Measurements from ENCODE around the gene CDK12.
"Not testable (repeated sequence)": the region's sequence is repeated elsewhere in the genome, so short reads cannot be mapped to it uniquely, and the experiment has no call there.

CDK12 gene

GRCh38 chr17:39461113-39461925 is at the start of gene CDK12:
TSS of gene CDK12 (plus strand) at chr17:39461486. CDS start at chr17:39462072, 586 bp downstream.
- peak; percentile 99 for DNase-seq (ENCODE audit: low read depth, low spot score)

- no peak for DNase-seq (ENCODE audit: low read depth, low spot score)
Measured at GRCh38 chr17:39416141-39416540, 45.1 kb upstream of the CDK12 start.

- no peak for DNase-seq (ENCODE audit: low read depth, low spot score)
Measured at GRCh38 chr17:39429600-39429999, 31.7 kb upstream of the CDK12 start.

GRCh38 chr17:39439868-39440267 is 21.4 kb upstream of the CDK12 start:
- not testable (repeated sequence) for DNase-seq (ENCODE audit: low read depth, low spot score)

GRCh38 chr17:39443326-39443725 is 18.0 kb upstream of the CDK12 start:
- DNase-seq (ENCODE audit: low read depth, low spot score), result no peak

- no peak for DNase-seq (ENCODE audit: low read depth, low spot score)
Measured at GRCh38 chr17:39447561-39447960, 13.7 kb upstream of the CDK12 start.

- no peak for DNase-seq (ENCODE audit: low read depth, low spot score)
Measured at GRCh38 chr17:39450051-39450450, 11.2 kb upstream of the CDK12 start.

GRCh38 chr17:39450847-39451581 is 10.3 kb upstream of the CDK12 start, which contains the start of gene MED1:
TSS of gene MED1 (minus strand) at chr17:39451263. CDS start at chr17:39451062, 201 bp downstream.
- peak; percentile 99 for DNase-seq (ENCODE audit: low read depth, low spot score)

- no peak for DNase-seq (ENCODE audit: low read depth, low spot score)
Measured at GRCh38 chr17:39455919-39456318, 5.4 kb upstream of the CDK12 start.

GRCh38 chr17:39461926-39462569 is 762 bp downstream of the CDK12 start:
- DNase-seq (ENCODE audit: low read depth, low spot score), result peak; percentile 62

- peak; percentile 31 for DNase-seq (ENCODE audit: low read depth, low spot score)
Measured at GRCh38 chr17:39462631-39463375, 1.5 kb downstream of the CDK12 start.

GRCh38 chr17:39464639-39465181 is 3.4 kb downstream of the CDK12 start:
- not testable (repeated sequence) for DNase-seq (ENCODE audit: low read depth, low spot score)

- DNase-seq (ENCODE audit: low read depth, low spot score), result not testable (repeated sequence)
Measured at GRCh38 chr17:39468610-39469009, 7.3 kb downstream of the CDK12 start.

GRCh38 chr17:39473310-39473709 is 12.0 kb downstream of the CDK12 start:
- no peak for DNase-seq (ENCODE audit: low read depth, low spot score)

- not testable (repeated sequence) for DNase-seq (ENCODE audit: low read depth, low spot score)
Measured at GRCh38 chr17:39479631-39480030, 18.3 kb downstream of the CDK12 start.

GRCh38 chr17:39483506-39483905 is 22.2 kb downstream of the CDK12 start:
- no peak for DNase-seq (ENCODE audit: low read depth, low spot score)

GRCh38 chr17:39484178-39484577 is 22.9 kb downstream of the CDK12 start:
- DNase-seq (ENCODE audit: low read depth, low spot score), result no peak

- DNase-seq (ENCODE audit: low read depth, low spot score), result peak; percentile 84
Measured at GRCh38 chr17:39485555-39485954, 24.3 kb downstream of the CDK12 start.

- peak; percentile 25 for DNase-seq (ENCODE audit: low read depth, low spot score)
Measured at GRCh38 chr17:39486242-39486641, 25.0 kb downstream of the CDK12 start.

GRCh38 chr17:39487490-39487889 is 26.2 kb downstream of the CDK12 start:
- DNase-seq (ENCODE audit: low read depth, low spot score), result not testable (repeated sequence)

GRCh38 chr17:39487946-39488345 is 26.7 kb downstream of the CDK12 start:
- DNase-seq (ENCODE audit: low read depth, low spot score), result no peak
